Heart right ventricle (tissue), 16 donors: ENCODE data around the gene GPR55. TPM values are rescaled to one million over a fixed set of nuclear protein-coding genes. Genes with fewer than 3 reads are reported as not detected.

Experiments used
- ATAC-seq, 8 donors: fragments of 200-7000 bp; cut with Tn5 transposase; one replicate each; pipeline ENCODE4 v1.9.1; 2020; ENCODE audit warnings: mild to moderate bottlenecking in 8 of 8, moderate library complexity in 8 of 8, moderate number of reproducible peaks in 1 of 8
- DNase-seq, 2 donors: peaks; one replicate each; pipeline ENCODE4 v3.0.0-alpha.2; 2020
- H3K27ac ChIP-seq, 10 donors: fragments of 200-600 bp; sonication (generic) in 2 of 10; one replicate each; pipeline versions ENCODE4 v1.5.0 to v1.8.0; 2020 to 2022; ENCODE audit warnings: mild to moderate bottlenecking in 3 of 10
- H3K27me3 ChIP-seq, 7 donors: fragments of 200-600 bp; one replicate each; pipeline ENCODE4 v1.8.0; 2021 to 2022; ENCODE audit warnings: mild to moderate bottlenecking in 2 of 7
- H3K36me3 ChIP-seq, 9 donors: fragments of 200-600 bp; sonication (generic) in 1 of 9; one replicate each; pipeline versions ENCODE4 v1.5.0 to v1.8.0; 2020 to 2022; ENCODE audit warnings: mild to moderate bottlenecking in 2 of 9
- H3K4me1 ChIP-seq, 9 donors: fragments of 200-600 bp; sonication (generic) in 1 of 9; one replicate each; pipeline versions ENCODE4 v1.5.0 to v1.8.0; 2020 to 2022; ENCODE audit warnings: mild to moderate bottlenecking in 4 of 9
- H3K4me3 ChIP-seq, 10 donors: fragments of 200-600 bp; sonication (generic) in 2 of 10; one replicate each; pipeline versions ENCODE4 v1.5.0 to v1.8.0; 2020 to 2022; ENCODE audit warnings: mild to moderate bottlenecking in 7 of 10, moderate library complexity in 2 of 10
- H3K9me3 ChIP-seq, 11 donors: fragments of 200-600 bp in 10 of 11; sonication (generic) in 2 of 11; one replicate each; pipeline versions ENCODE4 v1.5.0 to v1.8.0; 2013 to 2022; ENCODE audit warnings: mild to moderate bottlenecking in 2 of 11, control low read depth in 1 of 11, moderate library complexity in 1 of 11
- CTCF ChIP-seq, 9 donors: fragments of 200-600 bp; sonication (generic) in 2 of 9; IDR thresholded peaks; one replicate each; pipeline versions ENCODE4 v1.5.0 to v1.8.0; 2021 to 2022; ENCODE audit warnings: antibody characterized with exemption in 9 of 9, mild to moderate bottlenecking in 5 of 9, moderate library complexity in 1 of 9
- WGBS, 2 donors: extraction: QIAGEN DNeasy Blood & Tissue Kit; methylation state at CpG; one replicate each; pipeline ENCODE4 v1.1.7; 2013; ENCODE audit warnings: inconsistent platforms in 1 of 2; 5-methylcytosine and 5-hydroxymethylcytosine counted together
- intact Hi-C, 10 donors: fragments of 100-400 bp; cut with DNase I; formaldehyde crosslinking; loops; one replicate each; pipeline versions ENCODE4 v1.11.1 to v1.14.2; 2022
- polyA plus RNA-seq, 2 donors: library from polyadenylated mRNA; stranded (reverse); fragments of 200-250 nt; gene quantifications; one replicate each; pipeline ENCODE4 v1.2.3, GENCODE V29; 2013
- total RNA-seq, 10 donors: library from RNA; stranded (reverse); fragmentation: NEBNext Ultra II Directional in 3 of 10; extraction: Animal tissue kit (Norgen Biotek cat#: 25700) in 3 of 10; gene quantifications; one replicate each; pipeline versions ENCODE4 v1.2.1 to v1.2.4, GENCODE V29; 2021 to 2023
- donor health status: Arrhythmogenic right ventricular cardiomyopathy.
- donor health status: ischemic (EF 13 %, LVEDD 7.1; RV severe dilation, severe dysfunction).
- donor health status: healthy with polysubstance abuse.
- donor health status: DM: no; HTN: yes; CAD: no.
- donor health status: DM: no; HTN: no; CAD: no.
- donor health status: ischemic (EF 25% LVEDD 6.9; RV normal size, moderate dysfunction).
- donor health status: ischemic (EF 25% LVEDD 5.7; RV mildly dilated, moderate dysfunction).
- donor health status: healthy.
- donor health status: DM: yes; HTN: yes; CAD: no.
- donor health status: Ischemic cardiomyopathy.
- donor health status: ischemic (EF 35%, LVEDD 5.7; RV mildly dilated, moderate dysfunction).
- donor health status: nonischemic (EF 11% LVEDD 7.7; RV severe dilation, severe dysfunction).
- donor health status: DM: yes; HTN: yes; CAD: no.
- donor health status: PGD.
- donor health status: ischemic (EF 29% LVEDD 5.4; RV normal size, mild dysfunction).
- donor health status: nonischemic (EF 23%, LVEDD 6.1; RV moderate dilation, normal function).

GPR55 gene
- total and polyA plus RNA-seq, 12 donors: 0.01 to 0.42 TPM; not detected in 10

GRCh38 chr2:230907361-230908091 lies 17.5 kb downstream of the GPR55 start:
- ATAC-seq (no peak), DNase-seq (no peak)
- Histone ChIP-seq H3K36me3 (no peaks in the 10 kb centered on the region), H3K9me3 (no peaks in the 10 kb centered on the region), H3K27me3 (peaks cover 0 to 8% (median 0%) of the 10 kb centered on the region in 7 donors), H3K27ac (peak overlapping the region in 3 of 10 donors; percentile 10 to 44 (median 22)), H3K4me1 (peaks cover 0 to 11% (median 7%) of the 10 kb centered on the region in 9 donors), H3K4me3 (peak overlapping the region in 4 of 10 donors; percentile 21 to 38 (median 32))
- intact Hi-C loops: loop anchor here in 1 of 10 donors (10.0 kb wide), 1 partner anchor 77 kb away; no protein-coding TSS in a partner anchor
- 92% methylated on average over 16 of the region's 16 CpGs for WGBS, 2 donors
- TF ChIP-seq CTCF (IDR thresholded peaks at IDR 0.05): no peak

DNA sequence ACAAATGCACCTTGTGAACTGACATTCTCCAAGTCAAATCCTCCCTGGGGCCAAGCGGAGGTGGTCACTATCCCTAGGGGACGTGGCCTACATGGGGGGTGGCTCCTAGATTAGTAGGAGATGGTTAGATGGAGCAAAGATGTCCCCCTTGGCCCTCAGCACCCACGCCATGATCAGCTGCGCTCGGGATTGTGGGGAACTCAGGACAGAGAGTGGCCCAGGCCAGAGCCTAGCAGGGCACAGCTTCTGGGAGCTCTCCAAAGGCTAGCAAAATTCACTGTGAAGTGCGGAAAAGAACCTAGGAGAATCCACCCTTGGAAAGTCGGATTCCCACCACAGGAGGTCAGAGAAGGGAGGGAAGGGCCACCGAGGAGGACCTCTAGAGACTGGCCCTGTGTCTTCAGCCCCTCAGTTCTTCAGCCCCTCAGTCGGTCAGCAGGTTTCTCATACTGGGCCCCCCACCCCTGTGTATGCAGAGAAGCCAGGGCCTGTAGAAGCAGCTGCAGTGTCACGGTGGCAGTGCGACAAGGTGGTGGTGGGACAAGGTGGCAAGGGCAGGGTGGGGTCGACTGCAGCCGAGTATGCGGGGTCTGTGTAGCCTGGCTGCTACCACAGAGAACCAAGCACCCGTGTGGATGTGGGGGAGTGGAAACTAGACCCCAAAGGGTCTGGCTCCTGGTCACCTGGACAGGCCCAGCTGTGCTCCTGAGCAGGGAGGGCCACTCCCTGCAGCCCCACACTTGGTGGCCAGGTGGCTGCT lies 18.4 kb downstream of the GPR55 start:
- H3K27ac ChIP-seq: no peak overlapping the region
- no peak overlapping the region for H3K4me3 ChIP-seq
- intact Hi-C loops: loop anchor here in 1 of 10 donors (10.0 kb wide), 1 partner anchor 78 kb away; no protein-coding TSS in a partner anchor
- H3K4me1 ChIP-seq: peaks cover 0 to 11% (median 7%) of the 10 kb centered on the region in 9 donors
- 94 to 96% methylated on average over 15 of the region's 15 CpGs for whole genome bisulfite sequencing, 2 donors
- ATAC-seq (no peak), DNase-seq (no peak)
- no peaks in the 10 kb centered on the region for H3K36me3 ChIP-seq
- no peaks in the 10 kb centered on the region for H3K9me3 ChIP-seq
- no peak for TF ChIP-seq CTCF (IDR thresholded peaks at IDR 0.05)
- peaks cover 0 to 13% (median 0%) of the 10 kb centered on the region in 7 donors for H3K27me3 ChIP-seq

- H3K27ac ChIP-seq: no peak overlapping the region
- H3K27me3 ChIP-seq: peaks cover 0 to 22% (median 0%) of the 10 kb centered on the region in 7 donors
- DNase-seq: no peak
- H3K9me3 ChIP-seq: no peaks in the 10 kb centered on the region
- no peak overlapping the region for H3K4me3 ChIP-seq
- 65 to 76% methylated on average over 18 of the region's 18 CpGs for WGBS, 2 donors
- intact Hi-C loops: loop anchor here in 1 of 10 donors (10.0 kb wide), 1 partner anchor 79 kb away; no protein-coding TSS in a partner anchor
- H3K36me3 ChIP-seq: no peaks in the 10 kb centered on the region
- no peak for ATAC-seq
- no peak for TF ChIP-seq CTCF (IDR thresholded peaks at IDR 0.05)
- H3K4me1 ChIP-seq: peaks cover 0 to 11% (median 7%) of the 10 kb centered on the region in 9 donors
These were observed 19.3 kb downstream of the GPR55 start for GRCh38 chr2:230905448-230906421.
